GM12878 (cell line): ENCODE data around the gene HCN1. TPM values are rescaled to one million over a fixed set of nuclear protein-coding genes. Genes with fewer than 3 reads are reported as not detected.

Experiments
- ATAC-seq: fragments of 200-7000 bp; cut with Tn5 transposase; 3 replicates; pipeline ENCODE4 v1.9.1; 2020; ENCODE audit warnings: mild to moderate bottlenecking, moderate library complexity
- BruUV-seq: library from RNA; stranded (reverse); fragments of 400-500 nt; replicated peaks from 2 replicates; lab custom pipeline; 2021; lab: Mats Ljungman, UMichigan
- CTCF ChIA-PET: fragments of 300-600 bp; sonication (Branson Sonifier 250); formaldehyde crosslinking; extraction: SDS; loops from one replicate; lab custom pipeline; 2021; ENCODE audit warnings: inconsistent platforms; lab: Yijun Ruan, JAX
- POLR2A ChIA-PET: fragments of 350-600 bp; formaldehyde crosslinking; extraction: SDS; loops from one replicate; lab custom pipeline; 2021; ENCODE audit warnings: inconsistent platforms; lab: Charles Lee
- RAD21 ChIA-PET: fragments of 300-600 bp; sonication (Branson Sonifier 250); formaldehyde crosslinking; loops from one replicate; lab custom pipeline; 2023; ENCODE audit warnings: antibody characterized with exemption; ENCODE audit not compliant: unreplicated experiment; lab: Charles Lee
- SMC1A ChIA-PET: fragments of 300-600 bp; sonication (Branson Sonifier 250); formaldehyde crosslinking; loops from one replicate; lab custom pipeline; 2023; ENCODE audit not compliant: unreplicated experiment, uncharacterized antibody; lab: Charles Lee
- DNase-seq: peaks from one replicate; pipeline ENCODE4 v3.0.0-alpha.2; 2011; ENCODE audit warnings: low read depth, low spot score
- FAIRE-seq: peaks from 3 replicates; lab custom pipeline; 2011; peaks lifted over from hg19 to GRCh38; lab: Jason Lieb, UNC
- H2AFZ ChIP-seq: 2 replicates; pipeline ENCODE4 v1.6.0; 2011; ENCODE audit warnings: low read depth, low read length, control low read depth; ENCODE audit not compliant: control insufficient read depth
- H3K27ac ChIP-seq: 2 replicates; pipeline ENCODE4 v1.5.1; 2011; ENCODE audit warnings: control low read depth; ENCODE audit not compliant: control insufficient read depth, insufficient read depth
- H3K27me3 ChIP-seq, 2 experiments: replicated peaks in 1 of 2; 2 replicates each; pipeline versions ENCODE4 v1.6.0 to v1.6.1; 2011; ENCODE audit warnings: low read length in 1 of 2; ENCODE audit not compliant: control insufficient read depth in 2 of 2, insufficient read depth in 2 of 2
- H3K36me3 ChIP-seq, 2 experiments: 2 replicates each; pipeline ENCODE4 v1.5.1; 2011; ENCODE audit warnings: low read length in 1 of 2; ENCODE audit not compliant: control insufficient read depth in 2 of 2, insufficient read depth in 2 of 2
- H3K4me1 ChIP-seq: 2 replicates; pipeline ENCODE4 v1.6.1; 2011; ENCODE audit warnings: mild to moderate bottlenecking, low read length, moderate library complexity, mixed read lengths; ENCODE audit not compliant: control insufficient read depth, insufficient read depth
- H3K4me2 ChIP-seq: 2 replicates; pipeline ENCODE4 v1.6.0; 2011; ENCODE audit warnings: control low read depth; ENCODE audit not compliant: control insufficient read depth, insufficient read depth
- H3K4me3 ChIP-seq: fragments of 200-600 bp; sonication (generic); 2 replicates; pipeline ENCODE4 v1.5.1; 2016
- H3K79me2 ChIP-seq: 2 replicates; pipeline ENCODE4 v1.6.0; 2011; ENCODE audit warnings: low read length; ENCODE audit not compliant: control insufficient read depth, insufficient read depth
- H3K9ac ChIP-seq: 2 replicates; pipeline ENCODE4 v1.8.0; 2011; ENCODE audit warnings: low read length, control low read depth, mixed read lengths; ENCODE audit not compliant: control insufficient read depth, insufficient read depth
- H3K9me3 ChIP-seq: replicated peaks from 3 replicates; pipeline ENCODE4 v1.5.1; 2011; ENCODE audit warnings: mild to moderate bottlenecking, low read length; ENCODE audit not compliant: control insufficient read depth, insufficient read depth
- H4K20me1 ChIP-seq: 2 replicates; pipeline ENCODE4 v1.6.0; 2011; ENCODE audit not compliant: control insufficient read depth, insufficient read depth
- BCL11A ChIP-seq: IDR thresholded peaks from 2 replicates; pipeline ENCODE4 v1.6.1; 2011; ENCODE audit warnings: low read depth, low read length
- BRCA1 ChIP-seq: IDR thresholded peaks from 2 replicates; pipeline ENCODE4 v1.6.1; 2011; ENCODE audit warnings: low read depth, low read length, improper control_type of control experiment
- CBFB ChIP-seq: IDR thresholded peaks from 2 replicates; pipeline ENCODE4 v1.6.1; 2016; ENCODE audit warnings: antibody characterized with exemption, low read depth
- HDGF ChIP-seq: fragments of 450-650 bp; IDR thresholded peaks from 2 replicates; pipeline ENCODE4 v1.6.1; 2016; ENCODE audit warnings: antibody characterized with exemption
- IRF3 ChIP-seq: fragments of 450-650 bp; IDR thresholded peaks from 2 replicates; pipeline ENCODE4 v1.6.1; 2014; ENCODE audit warnings: mild to moderate bottlenecking
- JUND ChIP-seq: IDR thresholded peaks from 2 replicates; pipeline ENCODE4 v1.6.1; 2012; ENCODE audit warnings: low read depth, mild to moderate bottlenecking, low read length, improper control_type of control experiment, moderate library complexity
- MEF2A ChIP-seq: IDR thresholded peaks from 2 replicates; pipeline ENCODE4 v1.6.1; 2011; ENCODE audit warnings: low read depth, mild to moderate bottlenecking, low read length, moderate library complexity; ENCODE audit not compliant: insufficient read depth
- NKRF ChIP-seq: fragments of 450-650 bp; conservative IDR thresholded peaks from 2 replicates; pipeline ENCODE4 v1.6.1; 2017; ENCODE audit warnings: mild to moderate bottlenecking, moderate library complexity
- NR2C1 ChIP-seq: fragments of 450-650 bp; IDR thresholded peaks from 2 replicates; pipeline ENCODE4 v1.6.1; 2017; ENCODE audit warnings: antibody characterized with exemption, mild to moderate bottlenecking, moderate library complexity
- NRF1 ChIP-seq: conservative IDR thresholded peaks from 2 replicates; pipeline ENCODE4 v1.6.1; 2011; ENCODE audit warnings: mild to moderate bottlenecking, low read depth, low read length, improper control_type of control experiment
- PAX5 ChIP-seq: IDR thresholded peaks from 2 replicates; pipeline ENCODE4 v1.6.1; 2011; ENCODE audit warnings: low read depth, low read length, borderline replicate concordance
- RFX5 ChIP-seq: IDR thresholded peaks from 2 replicates; pipeline ENCODE4 v1.6.1; 2011; ENCODE audit warnings: low read depth, low read length, improper control_type of control experiment
- SIN3A ChIP-seq: IDR thresholded peaks from 2 replicates; pipeline ENCODE4 v1.6.1; 2012; ENCODE audit warnings: low read depth, low read length, improper control_type of control experiment
- SMAD1 ChIP-seq: fragments of 450-650 bp; IDR thresholded peaks from 2 replicates; pipeline ENCODE4 v1.6.1; 2018; ENCODE audit warnings: mild to moderate bottlenecking, low read depth; ENCODE audit not compliant: partially characterized antibody
- SMC3 ChIP-seq: IDR thresholded peaks from 2 replicates; pipeline ENCODE4 v1.6.1; 2011; ENCODE audit warnings: low read length, improper control_type of control experiment, borderline replicate concordance
- SUZ12 ChIP-seq: fragments of 200-600 bp; sonication (generic); IDR thresholded peaks from one replicate; pipeline ENCODE4 v1.6.1; 2018; ENCODE audit warnings: antibody characterized with exemption, mild to moderate bottlenecking; ENCODE audit not compliant: unreplicated experiment
- ZBTB33 ChIP-seq: fragments of 450-650 bp; IDR thresholded peaks from 2 replicates; pipeline ENCODE4 v1.6.1; 2017; ENCODE audit warnings: mild to moderate bottlenecking
- ZNF384 ChIP-seq: IDR thresholded peaks from 2 replicates; pipeline ENCODE4 v1.6.1; 2012; ENCODE audit warnings: low read depth, mild to moderate bottlenecking, low read length, improper control_type of control experiment, borderline replicate concordance
- WGBS: methylation state at CpG from one replicate; pipeline ENCODE4 v1.1.6; 2016; ENCODE audit warnings: low lambda C conversion rate; ENCODE audit not compliant: insufficient replicate concordance, insufficient coverage; ENCODE audit errors: missing lambda C conversion rate; 5-methylcytosine and 5-hydroxymethylcytosine counted together
- in situ Hi-C: fragments of 300-500 bp; cut with MboI; formaldehyde crosslinking; loops from 9 replicates; pipeline ENCODE4 v1.14.3; 2018; ENCODE audit warnings: mixed read lengths
- intact Hi-C: fragments of 100-400 bp; cut with micrococcal nuclease; formaldehyde crosslinking; loops from one replicate; pipeline ENCODE4 v1.14.2; 2022; ENCODE audit not compliant: unreplicated experiment
- polyA plus RNA-seq, 11 experiments: library from polyadenylated mRNA; depleted of rRNA in 4 of 11; unstranded in 6 of 11; stranded (reverse) in 5 of 11; fragments of >200 nt; fragmentation: Nextera tagmentation in 4 of 11; fragmentation: Illumina TruSeq in 1 of 11; extraction: Ambion mirVana in 4 of 11; extraction: Trizol in 1 of 11; gene quantifications; 1 replicate in 1 of 11; 2 replicates in 10 of 11; pipeline versions ENCODE4 v1.2.1 to v1.2.3, GENCODE V29; 2011 to 2016; ENCODE audit warnings: inconsistent platforms in 2 of 11, missing spikeins in 2 of 11, low read depth in 1 of 11
- total RNA-seq, 4 experiments: library from RNA; depleted of rRNA in 3 of 4; stranded (reverse); fragments of >200 nt in 3 of 4; fragmentation: Illumina TruSeq in 1 of 4; extraction: Trizol in 1 of 4; gene quantifications; 2 replicates each; pipeline versions ENCODE4 v1.2.1 to v1.2.3, GENCODE V29; 2013 to 2021

Gene HCN1
- total and polyA plus RNA-seq, 10 of the 15 experiments (the other 5 are each of a cell fraction or from before 2014, with no cell fraction given): not detected

GRCh38 chr5:45623832-45624231, 72.3 kb downstream of the HCN1 start:
- in situ Hi-C loops: no loop called here
- Histone ChIP-seq H4K20me1 (no peaks in the 10 kb centered on the region), H3K27me3 (no peaks in the 10 kb centered on the region), H3K9me3 (no peaks in the 10 kb centered on the region), H3K79me2 (no peaks in the 10 kb centered on the region), H3K4me1 (no peaks in the 10 kb centered on the region), H3K36me3 (no peaks in the 10 kb centered on the region), H2AFZ (no peak overlapping the region), H3K4me2 (no peak overlapping the region), H3K27ac (no peak overlapping the region), H3K9ac (no peak overlapping the region), H3K4me3 (no peak overlapping the region)
- WGBS: 0% methylated on average over 1 of the region's 1 CpG
- DNase-seq (no peak), ATAC-seq (no peak), FAIRE-seq (no peak)
- RAD21 ChIA-PET: no interaction called here
- SMC1A ChIA-PET: no interaction called here
- TF ChIP-seq ZBTB33 (no peak), CBFB (no peak), PAX5 (no peak), IRF3 (no peak), JUND (no peak), BCL11A (no peak), MEF2A (no peak), SMAD1 (no peak), RFX5 (no peak), HDGF (no peak), NR2C1 (no peak), NKRF (no peak), SMC3 (no peak), SIN3A (no peak), SUZ12 (no peak), BRCA1 (no peak), NRF1 (no peak), ZNF384 (no peak)
- intact Hi-C loops: no loop called here
- no TSS peak for BruUV-seq
- POLR2A ChIA-PET: no interaction called here
- CTCF ChIA-PET: no interaction called here
